ENCODE data around the gene EIF2A. TPM values are rescaled to one million over a fixed set of nuclear protein-coding genes. Genes with fewer than 3 reads are reported as not detected.

EIF2A gene
- total and polyA plus RNA-seq, 2 experiments from 2014 or later, result 34.5 to 112 TPM

DNA sequence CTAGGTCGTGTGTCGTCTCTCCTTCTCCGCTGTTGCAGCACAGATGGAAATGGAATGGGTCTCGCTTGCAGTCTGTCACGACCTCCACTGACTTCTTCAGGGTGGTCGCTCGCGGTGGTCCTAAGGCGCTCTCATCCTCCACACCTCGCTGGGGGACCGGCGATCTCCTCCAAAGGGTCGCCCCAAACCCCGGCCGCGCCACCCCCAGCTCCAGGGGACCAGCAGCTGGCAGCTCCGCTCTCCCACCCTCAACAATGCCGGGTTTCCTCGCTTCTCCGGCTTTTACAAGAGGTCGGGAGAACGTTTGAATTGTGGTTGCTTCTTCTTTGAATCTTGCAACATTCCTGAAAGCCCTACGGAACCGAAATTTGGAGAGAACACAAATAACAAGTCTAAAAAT lies 26.2 kb upstream of the EIF2A start:
- H4K20me1 ChIP-seq (ENCODE audit: insufficient read depth, poor library complexity, severe bottlenecking), result no peaks in the 10 kb centered on the region
- no peaks in the 10 kb centered on the region for H3K27me3 ChIP-seq
- TF ChIP-seq EZH2 (IDR thresholded peaks at IDR 0.05; ENCODE audit: borderline replicate concordance) (no peak), EZH2phosphoT487 (IDR thresholded peaks at IDR 0.05; ENCODE audit: low read depth, severe bottlenecking, unreplicated experiment) (no peak)
- TF ChIP-seq, protein P1, sequence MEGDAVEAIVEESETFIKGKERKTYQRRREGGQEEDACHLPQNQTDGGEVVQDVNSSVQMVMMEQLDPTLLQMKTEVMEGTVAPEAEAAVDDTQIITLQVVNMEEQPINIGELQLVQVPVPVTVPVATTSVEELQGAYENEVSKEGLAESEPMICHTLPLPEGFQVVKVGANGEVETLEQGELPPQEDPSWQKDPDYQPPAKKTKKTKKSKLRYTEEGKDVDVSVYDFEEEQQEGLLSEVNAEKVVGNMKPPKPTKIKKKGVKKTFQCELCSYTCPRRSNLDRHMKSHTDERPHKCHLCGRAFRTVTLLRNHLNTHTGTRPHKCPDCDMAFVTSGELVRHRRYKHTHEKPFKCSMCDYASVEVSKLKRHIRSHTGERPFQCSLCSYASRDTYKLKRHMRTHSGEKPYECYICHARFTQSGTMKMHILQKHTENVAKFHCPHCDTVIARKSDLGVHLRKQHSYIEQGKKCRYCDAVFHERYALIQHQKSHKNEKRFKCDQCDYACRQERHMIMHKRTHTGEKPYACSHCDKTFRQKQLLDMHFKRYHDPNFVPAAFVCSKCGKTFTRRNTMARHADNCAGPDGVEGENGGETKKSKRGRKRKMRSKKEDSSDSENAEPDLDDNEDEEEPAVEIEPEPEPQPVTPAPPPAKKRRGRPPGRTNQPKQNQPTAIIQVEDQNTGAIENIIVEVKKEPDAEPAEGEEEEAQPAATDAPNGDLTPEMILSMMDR (IDR thresholded peaks at IDR 0.05; ENCODE audit: poor library complexity), result no peak
- no peaks in the 10 kb centered on the region for H3K79me2 ChIP-seq
- H3K9me3 ChIP-seq (ENCODE audit: low read depth), result no peaks in the 10 kb centered on the region
- no peak overlapping the region for H3K27ac ChIP-seq
- WGBS (ENCODE audit: low lambda C conversion rate, missing lambda C conversion rate), result 94% methylated on average over 22 of the region's 24 CpGs
- no peaks in the 10 kb centered on the region for H3K36me3 ChIP-seq (replicated peaks; ENCODE audit: insufficient read depth, low read depth)
- H3K9me2 ChIP-seq (replicated peaks; ENCODE audit: insufficient read depth), result no peaks in the 10 kb centered on the region
- H3K4me2 ChIP-seq, result no peak overlapping the region
- no peak overlapping the region for H2AFZ ChIP-seq
- H3K4me1 ChIP-seq (ENCODE audit: insufficient read depth), result no peaks in the 10 kb centered on the region
- no peak for DNase-seq (ENCODE audit: low spot score)
- H3K4me3 ChIP-seq, result no peak overlapping the region

DNA sequence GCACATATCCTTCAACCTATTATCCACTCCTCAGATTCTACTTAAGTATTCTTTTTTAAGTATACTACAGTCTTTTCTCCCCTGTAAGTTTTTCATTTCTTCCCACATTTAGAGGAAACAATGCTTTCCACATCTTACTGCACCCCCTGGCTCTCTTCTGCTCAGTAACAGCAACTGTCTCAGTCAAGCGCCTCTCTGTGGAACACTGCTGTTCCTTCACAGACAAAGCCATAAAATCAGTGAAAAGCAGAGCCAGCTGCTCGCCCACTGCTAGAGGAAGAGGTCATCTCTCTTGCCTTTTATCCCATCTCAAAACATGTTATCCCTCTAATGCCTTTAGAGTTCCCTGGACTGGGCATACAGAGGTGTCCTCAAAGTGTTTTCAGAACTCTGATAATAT lies 25.1 kb upstream of the EIF2A start:
- Histone ChIP-seq H3K79me2 (no peaks in the 10 kb centered on the region), H3K4me3 (no peak overlapping the region), H2AFZ (no peak overlapping the region), H3K27ac (no peak overlapping the region), H4K20me1 (ENCODE audit: insufficient read depth, poor library complexity, severe bottlenecking) (no peaks in the 10 kb centered on the region), H3K4me2 (no peak overlapping the region), H3K27me3 (no peaks in the 10 kb centered on the region), H3K9me3 (ENCODE audit: low read depth) (no peaks in the 10 kb centered on the region), H3K9me2 (replicated peaks; ENCODE audit: insufficient read depth) (no peaks in the 10 kb centered on the region), H3K4me1 (ENCODE audit: insufficient read depth) (no peaks in the 10 kb centered on the region), H3K36me3 (replicated peaks; ENCODE audit: insufficient read depth, low read depth) (no peaks in the 10 kb centered on the region)
- DNase-seq (ENCODE audit: low spot score), result no peak
- 58% methylated on average over 2 of the region's 2 CpGs for WGBS (ENCODE audit: low lambda C conversion rate, missing lambda C conversion rate)
- no peak for TF ChIP-seq EZH2 (IDR thresholded peaks at IDR 0.05; ENCODE audit: borderline replicate concordance)
- TF ChIP-seq, protein P1 (IDR thresholded peaks at IDR 0.05; ENCODE audit: poor library complexity), result no peak
- no peak for TF ChIP-seq EZH2phosphoT487 (IDR thresholded peaks at IDR 0.05; ENCODE audit: low read depth, severe bottlenecking, unreplicated experiment)

DNA sequence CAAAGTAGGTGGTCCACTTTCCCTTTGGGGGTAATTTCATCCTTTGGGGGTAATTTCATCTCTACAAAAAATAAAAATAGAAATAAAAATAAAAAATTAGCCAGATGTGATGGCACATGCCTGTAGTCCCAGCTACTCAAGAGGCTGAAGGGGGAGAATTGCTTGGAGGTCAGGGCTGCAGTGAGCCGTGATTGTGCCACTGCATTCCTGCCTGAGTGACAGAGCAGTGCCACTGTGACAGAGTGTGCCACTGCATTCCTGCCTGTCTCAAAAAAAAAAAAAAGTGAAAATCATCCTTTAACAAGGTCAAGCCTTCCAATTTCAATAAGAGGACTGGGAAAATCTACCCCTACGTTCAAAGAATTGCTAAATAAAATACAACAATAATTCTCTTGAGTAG lies 23.0 kb upstream of the EIF2A start:
- no peaks in the 10 kb centered on the region for H3K4me1 ChIP-seq (ENCODE audit: insufficient read depth)
- no peak overlapping the region for H3K27ac ChIP-seq
- TF ChIP-seq EZH2phosphoT487 (IDR thresholded peaks at IDR 0.05; ENCODE audit: low read depth, severe bottlenecking, unreplicated experiment), result no peak
- TF ChIP-seq, protein P1 (IDR thresholded peaks at IDR 0.05; ENCODE audit: poor library complexity), result no peak
- no peak for TF ChIP-seq EZH2 (IDR thresholded peaks at IDR 0.05; ENCODE audit: borderline replicate concordance)
- H3K4me2 ChIP-seq, result no peak overlapping the region
- 64% methylated on average over 2 of the region's 2 CpGs for WGBS (ENCODE audit: low lambda C conversion rate, missing lambda C conversion rate)
- no peak overlapping the region for H3K4me3 ChIP-seq
- H3K79me2 ChIP-seq, result no peaks in the 10 kb centered on the region
- H3K27me3 ChIP-seq, result no peaks in the 10 kb centered on the region
- H3K9me3 ChIP-seq (ENCODE audit: low read depth), result no peaks in the 10 kb centered on the region
- DNase-seq (ENCODE audit: low spot score), result no peak
- H4K20me1 ChIP-seq (ENCODE audit: insufficient read depth, poor library complexity, severe bottlenecking), result no peaks in the 10 kb centered on the region
- H2AFZ ChIP-seq, result no peak overlapping the region
- no peaks in the 10 kb centered on the region for H3K9me2 ChIP-seq (replicated peaks; ENCODE audit: insufficient read depth)
- no peaks in the 10 kb centered on the region for H3K36me3 ChIP-seq (replicated peaks; ENCODE audit: insufficient read depth, low read depth)

All from hepatocyte (in vitro differentiated cells).